PC-3 (cell line): ENCODE data around the gene TMEM106C. TPM values are rescaled to one million over a fixed set of nuclear protein-coding genes. Genes with fewer than 3 reads are reported as not detected.

Experiments used
- ATAC-seq: fragments of 200-7000 bp; cut with Tn5 transposase; 2 replicates; pipeline ENCODE4 v1.9.1; 2020; ENCODE audit warnings: mild to moderate bottlenecking, moderate library complexity
- BruUV-seq: library from RNA; stranded (reverse); fragments of 400-500 nt; replicated peaks from 2 replicates; lab custom pipeline; 2021; lab: Mats Ljungman, UMichigan
- CTCF ChIA-PET: fragments of 300-600 bp; sonication (Branson Sonifier 250); formaldehyde crosslinking; loops from one replicate; lab custom pipeline; 2022; ENCODE audit warnings: antibody characterized with exemption; lab: Charles Lee
- POLR2A ChIA-PET: fragments of 300-600 bp; sonication (Branson Sonifier 250); formaldehyde crosslinking; loops from one replicate; lab custom pipeline; 2022; ENCODE audit warnings: antibody characterized with exemption; ENCODE audit not compliant: unreplicated experiment; lab: Charles Lee
- DNase-seq: peaks from one replicate; pipeline ENCODE4 v3.0.0-alpha.2; 2015
- H2AFZ ChIP-seq: fragments of 300-600 bp; sonication (generic); 2 replicates; pipeline ENCODE4 v1.6.0; 2016; ENCODE audit warnings: antibody characterized with exemption, low read length
- H3F3A ChIP-seq: fragments of 300-600 bp; sonication (generic); one replicate; pipeline ENCODE4 v1.6.0; 2017; ENCODE audit warnings: antibody characterized with exemption, low read length, control low read depth, mild to moderate bottlenecking; ENCODE audit not compliant: unreplicated experiment
- H3K27ac ChIP-seq: fragments of 300-600 bp; sonication (generic); 2 replicates; pipeline ENCODE4 v1.5.1; 2016; ENCODE audit warnings: mild to moderate bottlenecking, low read length
- H3K27me3 ChIP-seq: fragments of 300-600 bp; sonication (generic); 2 replicates; pipeline ENCODE4 v1.6.1; 2016; ENCODE audit warnings: low read length, mixed read lengths
- H3K36me3 ChIP-seq: fragments of 300-600 bp; sonication (generic); 2 replicates; pipeline ENCODE4 v1.6.1; 2016; ENCODE audit warnings: low read depth, mixed run types, low read length, mixed read lengths
- H3K4me1 ChIP-seq: fragments of 300-600 bp; sonication (generic); 2 replicates; pipeline ENCODE4 v1.5.1; 2016; ENCODE audit warnings: low read length; ENCODE audit not compliant: insufficient read depth
- H3K4me2 ChIP-seq: fragments of 300-600 bp; sonication (generic); 2 replicates; pipeline ENCODE4 v1.6.0; 2016; ENCODE audit warnings: low read length
- H3K4me3 ChIP-seq: fragments of 300-600 bp; sonication (generic); 2 replicates; pipeline ENCODE4 v1.5.1; 2016; ENCODE audit warnings: mild to moderate bottlenecking, low read length, mixed read lengths
- H3K79me2 ChIP-seq: fragments of 300-600 bp; sonication (generic); 2 replicates; pipeline ENCODE4 v1.6.1; 2017; ENCODE audit warnings: low read length, mixed read lengths
- H3K9ac ChIP-seq: fragments of 300-600 bp; sonication (generic); 2 replicates; pipeline ENCODE4 v1.6.0; 2016; ENCODE audit warnings: mild to moderate bottlenecking, low read length
- H3K9me2 ChIP-seq: fragments of 300-600 bp; sonication (generic); replicated peaks from 2 replicates; pipeline ENCODE4 v1.6.1; 2016; ENCODE audit warnings: mixed run types, low read length, mixed read lengths
- H3K9me3 ChIP-seq: fragments of 300-600 bp; sonication (generic); 2 replicates; pipeline ENCODE4 v1.6.1; 2016; ENCODE audit warnings: low read length, mixed read lengths
- H4K20me1 ChIP-seq: fragments of 300-600 bp; sonication (generic); 2 replicates; pipeline ENCODE4 v1.6.1; 2016; ENCODE audit warnings: low read length, mixed read lengths
- EZH2 ChIP-seq: fragments of 300-600 bp; sonication (generic); IDR thresholded peaks from one replicate; pipeline ENCODE4 v1.6.1; 2017; ENCODE audit warnings: antibody characterized with exemption, mild to moderate bottlenecking, low read length; ENCODE audit not compliant: unreplicated experiment
- EZH2phosphoT487 ChIP-seq: fragments of 300-600 bp; sonication (generic); IDR thresholded peaks from 2 replicates; pipeline ENCODE4 v1.6.1; 2018; ENCODE audit warnings: mild to moderate bottlenecking, antibody characterized with exemption, low read length, borderline replicate concordance
- intact Hi-C: fragments of 100-400 bp; cut with micrococcal nuclease; formaldehyde crosslinking; loops from 2 replicates; pipeline ENCODE4 v1.9.0; 2023
- total RNA-seq: library from RNA; depleted of rRNA; stranded (reverse); fragments of >200 nt; gene quantifications from 2 replicates; pipeline ENCODE4 v1.2.3, GENCODE V29; 2014
- TF ChIP-seq, protein P1 (sequence below): fragments of 300-600 bp; sonication (generic); conservative IDR thresholded peaks from 2 replicates; pipeline ENCODE4 v1.5.1; 2017; ENCODE audit warnings: antibody characterized with exemption, low read depth, mild to moderate bottlenecking, low read length

TMEM106C gene
- total RNA-seq, 1 experiment from 2014 or later = 166 TPM

DNA sequence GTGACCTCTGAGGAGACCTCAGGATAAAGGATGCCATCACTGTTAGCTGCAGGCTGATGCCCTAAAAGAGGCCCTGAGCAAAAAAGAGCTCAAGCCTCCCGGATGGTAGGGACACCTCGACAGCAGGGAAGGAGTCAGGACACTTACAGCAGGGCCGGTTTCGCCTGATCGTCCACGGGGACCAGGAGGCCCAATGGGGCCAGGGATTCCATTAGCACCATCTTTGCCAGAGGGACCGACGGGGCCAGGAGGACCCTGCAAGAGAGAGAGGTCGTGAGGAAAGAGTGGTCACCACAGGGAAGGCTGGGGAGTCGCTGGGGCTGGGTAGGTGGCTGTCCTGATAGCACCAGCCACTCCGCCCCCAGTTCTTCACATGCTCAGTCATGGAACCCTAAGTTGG, 12.4 kb downstream of the TMEM106C start:
- no peaks in the 10 kb centered on the region for H3K9me2 ChIP-seq
- no peaks in the 10 kb centered on the region for H3K79me2 ChIP-seq
- H3K4me1 ChIP-seq = no peaks in the 10 kb centered on the region
- H3K4me3 ChIP-seq = no peak overlapping the region
- no peak overlapping the region for H3K27ac ChIP-seq
- DNase-seq (no peak), ATAC-seq (no peak)
- H3K27me3 ChIP-seq = no peaks in the 10 kb centered on the region
- H4K20me1 ChIP-seq = no peaks in the 10 kb centered on the region
- intact Hi-C loops = no loop called here
- no TSS peak for BruUV-seq
- no peak for TF ChIP-seq EZH2phosphoT487
- no peak for TF ChIP-seq EZH2
- TF ChIP-seq, protein P1, sequence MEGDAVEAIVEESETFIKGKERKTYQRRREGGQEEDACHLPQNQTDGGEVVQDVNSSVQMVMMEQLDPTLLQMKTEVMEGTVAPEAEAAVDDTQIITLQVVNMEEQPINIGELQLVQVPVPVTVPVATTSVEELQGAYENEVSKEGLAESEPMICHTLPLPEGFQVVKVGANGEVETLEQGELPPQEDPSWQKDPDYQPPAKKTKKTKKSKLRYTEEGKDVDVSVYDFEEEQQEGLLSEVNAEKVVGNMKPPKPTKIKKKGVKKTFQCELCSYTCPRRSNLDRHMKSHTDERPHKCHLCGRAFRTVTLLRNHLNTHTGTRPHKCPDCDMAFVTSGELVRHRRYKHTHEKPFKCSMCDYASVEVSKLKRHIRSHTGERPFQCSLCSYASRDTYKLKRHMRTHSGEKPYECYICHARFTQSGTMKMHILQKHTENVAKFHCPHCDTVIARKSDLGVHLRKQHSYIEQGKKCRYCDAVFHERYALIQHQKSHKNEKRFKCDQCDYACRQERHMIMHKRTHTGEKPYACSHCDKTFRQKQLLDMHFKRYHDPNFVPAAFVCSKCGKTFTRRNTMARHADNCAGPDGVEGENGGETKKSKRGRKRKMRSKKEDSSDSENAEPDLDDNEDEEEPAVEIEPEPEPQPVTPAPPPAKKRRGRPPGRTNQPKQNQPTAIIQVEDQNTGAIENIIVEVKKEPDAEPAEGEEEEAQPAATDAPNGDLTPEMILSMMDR = no peak
- no peak overlapping the region for H3K4me2 ChIP-seq
- H3K36me3 ChIP-seq = no peaks in the 10 kb centered on the region
- ChIA-PET POLR2A (no interaction called here), CTCF (no interaction called here)
- H3K9me3 ChIP-seq = no peaks in the 10 kb centered on the region
- no peaks in the 10 kb centered on the region for H3F3A ChIP-seq
- no peak overlapping the region for H3K9ac ChIP-seq
- H2AFZ ChIP-seq = no peak overlapping the region

DNA sequence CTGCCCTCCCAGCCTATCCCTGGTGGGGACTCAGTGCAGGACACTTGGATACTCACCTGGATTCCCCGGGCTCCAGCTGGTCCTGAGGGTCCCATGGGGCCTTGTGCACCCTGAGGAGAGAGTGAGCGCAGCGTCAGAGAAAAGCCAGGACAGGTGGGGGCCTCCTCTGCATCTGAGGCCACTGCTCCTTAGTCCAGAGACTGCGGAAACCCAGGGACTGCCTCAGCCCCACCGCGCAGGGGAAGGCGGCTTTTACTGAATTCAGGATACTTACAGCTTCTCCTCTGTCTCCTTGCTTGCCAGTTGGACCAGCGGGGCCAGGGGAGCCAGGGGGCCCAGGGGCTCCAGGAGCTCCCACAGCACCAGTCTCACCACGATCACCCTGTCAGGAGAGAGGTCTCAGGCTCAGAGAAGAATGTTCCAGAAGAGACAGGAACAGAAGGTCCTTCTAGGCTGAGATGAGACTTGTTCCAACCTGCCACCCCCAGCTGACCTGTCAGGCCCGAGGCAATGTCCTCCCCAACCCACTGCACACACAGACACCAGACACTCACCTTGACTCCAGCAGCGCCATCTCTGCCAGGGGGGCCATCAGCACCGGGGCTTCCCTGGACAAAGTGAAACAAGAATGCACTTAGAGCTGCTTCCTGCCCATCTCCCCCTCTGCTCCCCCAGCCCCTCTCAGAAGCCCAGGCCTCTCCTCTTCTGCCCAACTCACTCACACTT, 13.8 kb downstream of the TMEM106C start:
- no peaks in the 10 kb centered on the region for H3F3A ChIP-seq
- POLR2A ChIA-PET = no interaction called here
- intact Hi-C loops = no loop called here
- no peak overlapping the region for H3K27ac ChIP-seq
- H3K9me2 ChIP-seq = no peaks in the 10 kb centered on the region
- H3K79me2 ChIP-seq = no peaks in the 10 kb centered on the region
- DNase-seq = no peak
- H3K36me3 ChIP-seq = no peaks in the 10 kb centered on the region
- BruUV-seq = no TSS peak
- H2AFZ ChIP-seq = no peak overlapping the region
- H3K4me3 ChIP-seq = no peak overlapping the region
- H3K9me3 ChIP-seq = no peaks in the 10 kb centered on the region
- H3K27me3 ChIP-seq = no peaks in the 10 kb centered on the region
- ATAC-seq = no peak
- CTCF ChIA-PET = no interaction called here
- no peak for TF ChIP-seq EZH2
- no peak for TF ChIP-seq EZH2phosphoT487
- TF ChIP-seq, protein P1 = no peak
- H3K9ac ChIP-seq = no peak overlapping the region
- no peaks in the 10 kb centered on the region for H4K20me1 ChIP-seq
- H3K4me1 ChIP-seq = no peaks in the 10 kb centered on the region
- no peak overlapping the region for H3K4me2 ChIP-seq

DNA sequence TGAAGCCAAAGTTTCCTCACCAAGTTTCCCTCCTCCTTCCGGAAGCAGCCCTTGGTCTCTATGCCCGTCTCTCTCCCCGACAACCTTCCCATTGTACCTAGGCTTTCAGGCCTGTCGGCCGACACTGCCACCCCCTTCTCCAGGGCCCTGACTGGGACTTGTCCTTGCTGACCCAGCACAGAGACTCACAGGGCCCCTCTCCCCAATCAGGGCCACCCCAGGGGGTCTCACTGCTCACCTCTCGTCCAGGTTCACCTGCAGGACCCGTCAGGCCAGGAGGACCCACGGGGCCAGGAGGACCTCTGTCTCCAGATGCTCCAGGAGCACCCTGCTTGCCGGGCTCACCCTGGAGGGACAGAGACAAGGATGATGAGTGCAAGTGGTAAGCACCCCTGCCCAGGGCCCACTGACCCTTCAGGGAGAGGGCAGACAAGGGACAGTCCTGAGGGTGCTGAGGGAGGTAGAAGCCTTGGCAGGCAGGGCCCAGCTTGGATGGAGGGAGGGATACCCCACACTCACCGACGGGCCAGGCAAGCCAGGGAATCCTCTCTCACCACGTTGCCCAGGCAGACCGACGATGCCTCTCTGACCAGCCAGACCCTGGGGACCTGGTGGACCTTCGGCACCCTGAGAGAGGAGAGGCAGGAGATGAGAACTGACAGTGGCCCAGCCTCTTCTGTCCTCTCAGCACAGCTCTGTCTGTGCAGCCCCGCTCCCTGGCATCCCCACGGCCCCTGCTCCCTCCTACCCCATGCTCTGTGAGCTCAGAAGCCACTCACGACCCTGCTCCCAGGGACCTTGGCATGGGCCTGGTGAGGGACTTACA, 14.6 kb downstream of the TMEM106C start:
- H3K27me3 ChIP-seq = no peaks in the 10 kb centered on the region
- H3K9me3 ChIP-seq = no peaks in the 10 kb centered on the region
- BruUV-seq = no TSS peak
- intact Hi-C loops = no loop called here
- ATAC-seq (no peak), DNase-seq (no peak)
- no peaks in the 10 kb centered on the region for H3F3A ChIP-seq
- no peak overlapping the region for H3K4me2 ChIP-seq
- no peaks in the 10 kb centered on the region for H3K4me1 ChIP-seq
- ChIA-PET POLR2A (no interaction called here), CTCF (no interaction called here)
- no peaks in the 10 kb centered on the region for H4K20me1 ChIP-seq
- no peaks in the 10 kb centered on the region for H3K79me2 ChIP-seq
- H3K9ac ChIP-seq = no peak overlapping the region
- H3K27ac ChIP-seq = no peak overlapping the region
- TF ChIP-seq EZH2 (no peak), EZH2phosphoT487 (no peak)
- TF ChIP-seq, protein P1 = no peak
- no peak overlapping the region for H3K4me3 ChIP-seq
- no peak overlapping the region for H2AFZ ChIP-seq
- H3K9me2 ChIP-seq = no peaks in the 10 kb centered on the region
- no peaks in the 10 kb centered on the region for H3K36me3 ChIP-seq
